Measurements from ENCODE around the gene IFNAR1.
"Not testable (repeated sequence)": the region's sequence is repeated elsewhere in the genome, so short reads cannot be mapped to it uniquely, and the experiment has no call there.

Gene IFNAR1

DNA sequence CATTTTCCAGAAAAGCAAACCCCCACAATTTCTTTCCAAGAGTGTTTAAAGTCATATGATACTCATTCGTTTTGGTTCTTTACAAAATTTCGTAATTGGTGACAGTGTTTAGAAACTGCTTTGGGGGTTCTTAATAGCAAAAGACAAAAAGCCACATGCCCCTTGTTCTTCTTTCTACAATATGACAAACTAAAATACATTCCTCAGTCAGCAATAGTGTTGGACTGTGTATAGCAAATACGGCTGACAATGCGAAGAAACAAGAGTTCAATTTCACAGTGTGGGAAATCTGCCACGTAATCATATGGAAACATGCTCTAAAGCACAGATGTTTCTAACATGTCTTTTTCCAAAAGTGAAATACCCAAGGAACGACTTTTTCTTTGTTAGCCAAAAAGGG is 7.6 kb upstream of the IFNAR1 start:
- no peak for ATAC-seq

DNA sequence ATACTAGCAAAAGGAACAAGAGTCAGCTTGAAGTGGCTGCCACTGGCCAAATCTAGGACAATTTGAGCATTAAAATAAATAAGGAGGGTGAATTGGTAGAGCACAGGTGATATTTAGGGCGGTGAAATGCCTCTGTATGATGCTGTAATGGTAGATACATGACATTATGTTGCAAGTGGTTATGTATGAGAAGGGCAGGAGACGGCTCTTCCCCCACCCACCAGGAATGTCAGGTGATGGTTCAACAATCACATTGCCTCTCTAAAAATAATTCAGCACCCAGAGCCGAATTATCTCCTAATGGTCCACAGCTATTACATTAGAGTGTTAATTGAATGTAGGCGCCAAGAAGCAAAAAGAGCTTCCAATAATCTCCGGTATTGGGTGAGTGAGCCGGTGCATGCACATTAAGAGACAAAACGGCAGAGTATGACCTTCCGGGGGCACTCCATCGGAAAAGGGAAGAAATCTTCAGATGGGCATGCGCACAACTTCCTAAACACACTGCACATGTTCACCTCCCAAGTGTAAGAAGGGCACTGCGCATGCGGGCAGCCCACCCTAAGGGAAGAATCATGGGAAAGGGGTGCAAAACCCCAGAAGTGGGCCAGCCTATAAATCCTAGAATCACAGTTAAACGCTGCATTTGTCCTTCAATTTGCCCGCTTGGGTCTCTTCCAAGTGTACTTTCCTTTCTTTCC is 6.8 kb upstream of the IFNAR1 start:
- no peak for TF ChIP-seq ARNTL (CRISPR knock-in tag; IDR thresholded peaks at IDR 0.05; ENCODE audit: borderline replicate concordance, low read depth)
- TF ChIP-seq CSDC2 (CRISPR knock-in tag; IDR thresholded peaks at IDR 0.05) = no peak
- TF ChIP-seq, protein P1, sequence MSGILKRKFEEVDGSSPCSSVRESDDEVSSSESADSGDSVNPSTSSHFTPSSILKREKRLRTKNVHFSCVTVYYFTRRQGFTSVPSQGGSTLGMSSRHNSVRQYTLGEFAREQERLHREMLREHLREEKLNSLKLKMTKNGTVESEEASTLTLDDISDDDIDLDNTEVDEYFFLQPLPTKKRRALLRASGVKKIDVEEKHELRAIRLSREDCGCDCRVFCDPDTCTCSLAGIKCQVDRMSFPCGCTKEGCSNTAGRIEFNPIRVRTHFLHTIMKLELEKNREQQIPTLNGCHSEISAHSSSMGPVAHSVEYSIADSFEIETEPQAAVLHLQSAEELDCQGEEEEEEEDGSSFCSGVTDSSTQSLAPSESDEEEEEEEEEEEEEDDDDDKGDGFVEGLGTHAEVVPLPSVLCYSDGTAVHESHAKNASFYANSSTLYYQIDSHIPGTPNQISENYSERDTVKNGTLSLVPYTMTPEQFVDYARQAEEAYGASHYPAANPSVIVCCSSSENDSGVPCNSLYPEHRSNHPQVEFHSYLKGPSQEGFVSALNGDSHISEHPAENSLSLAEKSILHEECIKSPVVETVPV (CRISPR knock-in tag; IDR thresholded peaks at IDR 0.05) = no peak
- TF ChIP-seq BACH2 (CRISPR knock-in tag; IDR thresholded peaks at IDR 0.05; ENCODE audit: borderline replicate concordance) = no peak
- no peak for TF ChIP-seq ISL1 (CRISPR knock-in tag; IDR thresholded peaks at IDR 0.05)
- TF ChIP-seq PPARA (CRISPR knock-in tag; IDR thresholded peaks at IDR 0.05; ENCODE audit: borderline replicate concordance) = no peak
- TF ChIP-seq, protein P2, sequence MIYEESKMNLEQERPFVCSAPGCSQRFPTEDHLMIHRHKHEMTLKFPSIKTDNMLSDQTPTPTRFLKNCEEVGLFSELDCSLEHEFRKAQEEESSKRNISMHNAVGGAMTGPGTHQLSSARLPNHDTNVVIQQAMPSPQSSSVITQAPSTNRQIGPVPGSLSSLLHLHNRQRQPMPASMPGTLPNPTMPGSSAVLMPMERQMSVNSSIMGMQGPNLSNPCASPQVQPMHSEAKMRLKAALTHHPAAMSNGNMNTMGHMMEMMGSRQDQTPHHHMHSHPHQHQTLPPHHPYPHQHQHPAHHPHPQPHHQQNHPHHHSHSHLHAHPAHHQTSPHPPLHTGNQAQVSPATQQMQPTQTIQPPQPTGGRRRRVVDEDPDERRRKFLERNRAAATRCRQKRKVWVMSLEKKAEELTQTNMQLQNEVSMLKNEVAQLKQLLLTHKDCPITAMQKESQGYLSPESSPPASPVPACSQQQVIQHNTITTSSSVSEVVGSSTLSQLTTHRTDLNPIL (CRISPR knock-in tag; IDR thresholded peaks at IDR 0.05; ENCODE audit: low read depth) = no peak
- TF ChIP-seq TCF4 (CRISPR knock-in tag; IDR thresholded peaks at IDR 0.05; ENCODE audit: borderline replicate concordance) = no peak
- TF ChIP-seq, protein P3, sequence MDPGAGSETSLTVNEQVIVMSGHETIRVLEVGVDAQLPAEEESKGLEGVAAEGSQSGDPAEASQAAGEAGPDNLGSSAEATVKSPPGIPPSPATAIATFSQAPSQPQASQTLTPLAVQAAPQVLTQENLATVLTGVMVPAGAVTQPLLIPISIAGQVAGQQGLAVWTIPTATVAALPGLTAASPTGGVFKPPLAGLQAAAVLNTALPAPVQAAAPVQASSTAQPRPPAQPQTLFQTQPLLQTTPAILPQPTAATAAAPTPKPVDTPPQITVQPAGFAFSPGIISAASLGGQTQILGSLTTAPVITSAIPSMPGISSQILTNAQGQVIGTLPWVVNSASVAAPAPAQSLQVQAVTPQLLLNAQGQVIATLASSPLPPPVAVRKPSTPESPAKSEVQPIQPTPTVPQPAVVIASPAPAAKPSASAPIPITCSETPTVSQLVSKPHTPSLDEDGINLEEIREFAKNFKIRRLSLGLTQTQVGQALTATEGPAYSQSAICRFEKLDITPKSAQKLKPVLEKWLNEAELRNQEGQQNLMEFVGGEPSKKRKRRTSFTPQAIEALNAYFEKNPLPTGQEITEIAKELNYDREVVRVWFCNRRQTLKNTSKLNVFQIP (CRISPR knock-in tag; IDR thresholded peaks at IDR 0.05; ENCODE audit: borderline replicate concordance, low read depth) = no peak
- TF ChIP-seq SNAI2 (CRISPR knock-in tag; IDR thresholded peaks at IDR 0.05) = no peak
- no peak for TF ChIP-seq ZFP3 (CRISPR knock-in tag; IDR thresholded peaks at IDR 0.05)
- TF ChIP-seq, protein P4, sequence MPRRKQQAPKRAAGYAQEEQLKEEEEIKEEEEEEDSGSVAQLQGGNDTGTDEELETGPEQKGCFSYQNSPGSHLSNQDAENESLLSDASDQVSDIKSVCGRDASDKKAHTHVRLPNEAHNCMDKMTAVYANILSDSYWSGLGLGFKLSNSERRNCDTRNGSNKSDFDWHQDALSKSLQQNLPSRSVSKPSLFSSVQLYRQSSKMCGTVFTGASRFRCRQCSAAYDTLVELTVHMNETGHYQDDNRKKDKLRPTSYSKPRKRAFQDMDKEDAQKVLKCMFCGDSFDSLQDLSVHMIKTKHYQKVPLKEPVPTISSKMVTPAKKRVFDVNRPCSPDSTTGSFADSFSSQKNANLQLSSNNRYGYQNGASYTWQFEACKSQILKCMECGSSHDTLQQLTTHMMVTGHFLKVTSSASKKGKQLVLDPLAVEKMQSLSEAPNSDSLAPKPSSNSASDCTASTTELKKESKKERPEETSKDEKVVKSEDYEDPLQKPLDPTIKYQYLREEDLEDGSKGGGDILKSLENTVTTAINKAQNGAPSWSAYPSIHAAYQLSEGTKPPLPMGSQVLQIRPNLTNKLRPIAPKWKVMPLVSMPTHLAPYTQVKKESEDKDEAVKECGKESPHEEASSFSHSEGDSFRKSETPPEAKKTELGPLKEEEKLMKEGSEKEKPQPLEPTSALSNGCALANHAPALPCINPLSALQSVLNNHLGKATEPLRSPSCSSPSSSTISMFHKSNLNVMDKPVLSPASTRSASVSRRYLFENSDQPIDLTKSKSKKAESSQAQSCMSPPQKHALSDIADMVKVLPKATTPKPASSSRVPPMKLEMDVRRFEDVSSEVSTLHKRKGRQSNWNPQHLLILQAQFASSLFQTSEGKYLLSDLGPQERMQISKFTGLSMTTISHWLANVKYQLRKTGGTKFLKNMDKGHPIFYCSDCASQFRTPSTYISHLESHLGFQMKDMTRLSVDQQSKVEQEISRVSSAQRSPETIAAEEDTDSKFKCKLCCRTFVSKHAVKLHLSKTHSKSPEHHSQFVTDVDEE (CRISPR knock-in tag; IDR thresholded peaks at IDR 0.05) = no peak
- TF ChIP-seq ZNF565 (CRISPR knock-in tag; conservative IDR thresholded peaks at IDR 0.05; ENCODE audit: low read depth) = no peak
- no peak for TF ChIP-seq ZNF70 (CRISPR knock-in tag; IDR thresholded peaks at IDR 0.05)
- no peak for TF ChIP-seq RARB (CRISPR knock-in tag; IDR thresholded peaks at IDR 0.05)
- no peak for TF ChIP-seq ESRRG (CRISPR knock-in tag; IDR thresholded peaks at IDR 0.05)
- TF ChIP-seq GLIS3 (CRISPR knock-in tag; IDR thresholded peaks at IDR 0.05) = no peak
- no peak for ATAC-seq

More for the DNA sequence above, 7.6 kb upstream of the IFNAR1 start:
- TF ChIP-seq ZFP3 (CRISPR knock-in tag; IDR thresholded peaks at IDR 0.05) (no peak), ZC3H10 (CRISPR knock-in tag; IDR thresholded peaks at IDR 0.05) (no peak)

DNA sequence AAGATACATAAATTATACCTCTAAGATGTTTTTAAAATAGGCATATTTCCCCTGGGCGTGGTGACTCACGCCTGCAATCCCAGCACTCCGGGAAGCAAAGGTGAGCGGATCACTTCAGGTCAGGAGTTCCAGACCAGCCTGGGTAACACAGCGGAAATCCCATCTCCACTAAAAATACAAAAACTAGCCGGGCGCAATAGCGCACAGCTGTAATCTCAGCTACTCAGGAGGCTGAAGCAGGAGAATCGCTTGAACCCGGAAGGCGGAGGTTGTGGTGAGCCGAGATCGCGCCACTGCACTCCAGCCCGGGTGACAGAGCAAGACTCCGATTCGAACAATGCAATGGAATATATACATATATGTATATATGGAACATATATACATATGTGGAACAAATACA is 3.8 kb upstream of the IFNAR1 start:
- not testable (repeated sequence) for ATAC-seq

DNA sequence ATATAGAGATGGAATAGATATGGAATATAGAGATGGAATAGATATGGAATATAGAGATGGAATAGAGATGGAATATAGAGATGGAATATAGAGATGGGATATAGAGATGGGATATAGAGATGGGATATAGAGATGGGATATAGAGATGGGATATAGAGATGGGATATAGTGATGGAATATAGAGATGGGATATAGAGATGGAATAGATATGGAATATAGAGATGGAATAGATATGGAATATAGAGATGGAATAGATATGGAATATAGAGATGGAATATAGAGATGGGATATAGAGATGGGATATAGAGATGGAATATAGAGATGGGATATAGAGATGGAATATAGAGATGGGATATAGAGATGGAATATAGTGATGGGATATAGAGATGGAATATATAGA is 1.2 kb upstream of the IFNAR1 start:
- ATAC-seq = not testable (repeated sequence)

DNA sequence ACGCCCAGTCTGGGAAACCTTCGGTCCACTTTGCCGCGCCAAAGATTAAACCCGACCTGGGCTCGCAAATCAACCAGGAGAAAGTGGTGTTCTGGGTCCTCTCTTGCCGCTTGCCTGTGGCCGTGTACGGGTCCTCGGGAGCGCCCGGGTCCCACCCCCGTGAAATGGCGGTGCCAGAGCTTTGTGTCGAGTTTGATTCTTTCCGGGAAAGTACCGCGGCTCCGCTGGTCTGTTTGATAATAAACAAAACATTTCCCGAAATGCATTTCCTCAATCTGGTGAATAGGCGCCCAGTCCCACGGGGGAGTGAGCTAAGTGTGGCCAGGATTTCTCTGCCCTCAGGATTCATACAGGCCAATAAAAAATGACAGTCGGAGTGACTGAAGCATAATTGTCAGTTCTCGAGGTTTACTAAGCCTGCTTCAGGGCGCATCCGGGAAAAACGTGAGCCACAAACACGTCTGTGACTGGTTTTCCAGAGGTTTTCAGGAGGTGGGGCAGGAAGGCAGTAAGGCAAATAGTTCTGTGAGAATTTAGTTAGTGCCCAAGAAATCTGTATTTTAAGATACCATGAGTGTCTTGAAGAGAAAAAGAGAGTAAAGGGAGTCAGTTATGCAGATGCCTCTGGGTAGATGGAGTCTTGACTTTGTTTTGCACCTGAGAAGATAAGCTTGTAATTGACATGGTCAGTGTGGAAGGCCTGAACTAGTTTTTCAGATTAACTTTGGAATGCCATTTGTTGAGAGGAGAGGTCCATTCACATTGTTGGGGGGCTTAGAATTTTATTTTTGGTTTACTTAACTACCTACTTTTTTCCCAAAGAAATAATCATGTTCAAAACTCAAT is 675 bp downstream of the IFNAR1 start:
- peak; percentile 62 for ATAC-seq
- no peak for TF ChIP-seq TCF4 (CRISPR knock-in tag; IDR thresholded peaks at IDR 0.05; ENCODE audit: borderline replicate concordance)
- TF ChIP-seq, protein P4 (CRISPR knock-in tag; IDR thresholded peaks at IDR 0.05) = no peak
- no peak for TF ChIP-seq TOX (CRISPR knock-in tag; IDR thresholded peaks at IDR 0.05; ENCODE audit: borderline replicate concordance)
- TF ChIP-seq ISL1 (CRISPR knock-in tag; IDR thresholded peaks at IDR 0.05) = no peak
- TF ChIP-seq, protein P5, sequence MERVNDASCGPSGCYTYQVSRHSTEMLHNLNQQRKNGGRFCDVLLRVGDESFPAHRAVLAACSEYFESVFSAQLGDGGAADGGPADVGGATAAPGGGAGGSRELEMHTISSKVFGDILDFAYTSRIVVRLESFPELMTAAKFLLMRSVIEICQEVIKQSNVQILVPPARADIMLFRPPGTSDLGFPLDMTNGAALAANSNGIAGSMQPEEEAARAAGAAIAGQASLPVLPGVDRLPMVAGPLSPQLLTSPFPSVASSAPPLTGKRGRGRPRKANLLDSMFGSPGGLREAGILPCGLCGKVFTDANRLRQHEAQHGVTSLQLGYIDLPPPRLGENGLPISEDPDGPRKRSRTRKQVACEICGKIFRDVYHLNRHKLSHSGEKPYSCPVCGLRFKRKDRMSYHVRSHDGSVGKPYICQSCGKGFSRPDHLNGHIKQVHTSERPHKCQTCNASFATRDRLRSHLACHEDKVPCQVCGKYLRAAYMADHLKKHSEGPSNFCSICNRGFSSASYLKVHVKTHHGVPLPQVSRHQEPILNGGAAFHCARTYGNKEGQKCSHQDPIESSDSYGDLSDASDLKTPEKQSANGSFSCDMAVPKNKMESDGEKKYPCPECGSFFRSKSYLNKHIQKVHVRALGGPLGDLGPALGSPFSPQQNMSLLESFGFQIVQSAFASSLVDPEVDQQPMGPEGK (CRISPR knock-in tag; IDR thresholded peaks at IDR 0.05; ENCODE audit: borderline replicate concordance) = no peak
- no peak for TF ChIP-seq OSR1 (CRISPR knock-in tag; IDR thresholded peaks at IDR 0.05)
- no peak for TF ChIP-seq SNAI2 (CRISPR knock-in tag; IDR thresholded peaks at IDR 0.05)

Measured in SK-N-SH treated with all-trans-retinoic acid at 6 μM for 48 hours (cell line).